Measurements from ENCODE around the gene PEPD. TPM values are rescaled to one million over a fixed set of nuclear protein-coding genes. Genes with fewer than 3 reads are reported as not detected.

The PEPD gene
- total and polyA plus RNA-seq, 10 of the 15 experiments (the other 5 are each of a cell fraction or from before 2014, with no cell fraction given), result 1.4 to 52.0 (median 20.2) TPM

GRCh38 chr19:33447336-33448158, 74.0 kb downstream of the PEPD start (continued):
- no peak for TF ChIP-seq ZZZ3 (IDR thresholded peaks at IDR 0.05; ENCODE audit: control insufficient read depth, insufficient read length, low read depth)
- TF ChIP-seq NBN (IDR thresholded peaks at IDR 0.05), result no peak
- no peak for TF ChIP-seq IKZF2 (IDR thresholded peaks at IDR 0.05)
- TF ChIP-seq USF1 (IDR thresholded peaks at IDR 0.05; ENCODE audit: borderline replicate concordance, extremely low read length, insufficient read depth, low read depth, low read length), result no peak
- TF ChIP-seq MEF2A (IDR thresholded peaks at IDR 0.05; ENCODE audit: insufficient read depth, low read depth, low read length), result no peak
- no peak for TF ChIP-seq JUNB (IDR thresholded peaks at IDR 0.05)

GRCh38 chr19:33446330-33447293, 75.0 kb downstream of the PEPD start:
- DNase-seq (ENCODE audit: low read depth, low spot score), result no peak
- ChIA-PET SMC1A (ENCODE audit: uncharacterized antibody, unreplicated experiment) (no interaction called here), CTCF (no interaction called here), RAD21 (ENCODE audit: unreplicated experiment) (no interaction called here), POLR2A (interaction anchor here (0.6 kb wide), 1 partner anchor 323 kb away, joined by 3 read pairs; no protein-coding TSS in a partner anchor)
- no peak overlapping the region for H3K4me3 ChIP-seq
- H3K27ac ChIP-seq (ENCODE audit: control insufficient read depth, insufficient read depth), result no peak overlapping the region
- 54% methylated on average over 23 of the region's 23 CpGs for WGBS (ENCODE audit: insufficient coverage, insufficient replicate concordance, low lambda C conversion rate, missing lambda C conversion rate)
- no peak overlapping the region for H2AFZ ChIP-seq (ENCODE audit: control insufficient read depth, low read depth, low read length)
- H3K36me3 ChIP-seq (ENCODE audit: control insufficient read depth in 2 of 2, insufficient read depth in 2 of 2, low read length in 1 of 2), result no peaks in the 10 kb centered on the region
- H3K9me3 ChIP-seq (replicated peaks; ENCODE audit: control insufficient read depth, insufficient read depth, low read length), result no peaks in the 10 kb centered on the region
- no peak overlapping the region for H3K9ac ChIP-seq (ENCODE audit: control insufficient read depth, insufficient read depth, low read length)
- H4K20me1 ChIP-seq (ENCODE audit: control insufficient read depth, insufficient read depth), result no peaks in the 10 kb centered on the region
- intact Hi-C loops (cut with micrococcal nuclease; ENCODE audit: unreplicated experiment), result no loop called here
- ATAC-seq, result no peak
- H3K27me3 ChIP-seq (replicated peaks in 1 of 2; ENCODE audit: control insufficient read depth in 2 of 2, insufficient read depth in 2 of 2, low read length in 1 of 2), result no peaks in the 10 kb centered on the region
- TF ChIP-seq SP1 (IDR thresholded peaks at IDR 0.05; ENCODE audit: low read depth, low read length) (no peak), ZNF24 (IDR thresholded peaks at IDR 0.05) (no peak), NFYB (IDR thresholded peaks at IDR 0.05; ENCODE audit: insufficient read depth, low read depth, low read length) (no peak), NRF1 (conservative IDR thresholded peaks at IDR 0.05; ENCODE audit: low read depth, low read length) (no peak), YY1 (IDR thresholded peaks at IDR 0.05; ENCODE audit: low read depth, low read length) (no peak), GATAD2B (conservative IDR thresholded peaks at IDR 0.05; ENCODE audit: low read depth) (no peak), BRCA1 (IDR thresholded peaks at IDR 0.05; ENCODE audit: low read depth, low read length) (no peak), STAT3 (IDR thresholded peaks at IDR 0.05; ENCODE audit: low read depth, low read length) (no peak)
- no peak for FAIRE-seq
- H3K79me2 ChIP-seq (ENCODE audit: control insufficient read depth, insufficient read depth, low read length), result no peaks in the 10 kb centered on the region
- no TSS peak for BruUV-seq (replicated peaks)
- no peaks in the 10 kb centered on the region for H3K4me1 ChIP-seq (ENCODE audit: control insufficient read depth, insufficient read depth, low read length)
- H3K4me2 ChIP-seq (ENCODE audit: control insufficient read depth, insufficient read depth), result no peak overlapping the region
- in situ Hi-C loops (cut with MboI), result no loop called here
